ENCODE results near the gene SLC11A2.

SLC11A2 gene

GRCh38 chr12:51025836-51026638, at the start of gene SLC11A2:
Gene SLC11A2, minus strand, starts transcription at chr12:51026384. Its CDS starts 15,656 bp downstream, at chr12:51010728.
- peak; percentile 99 for DNase-seq (ENCODE audit: low spot score)

GRCh38 chr12:51075390-51075789, 49.2 kb upstream of the SLC11A2 start:
- no peak for DNase-seq (ENCODE audit: low spot score)

GRCh38 chr12:51071663-51072062, 45.5 kb upstream of the SLC11A2 start:
- no peak for DNase-seq (ENCODE audit: low spot score)

GRCh38 chr12:51070004-51070403, 43.8 kb upstream of the SLC11A2 start:
- DNase-seq (ENCODE audit: low spot score) = no peak

DNA sequence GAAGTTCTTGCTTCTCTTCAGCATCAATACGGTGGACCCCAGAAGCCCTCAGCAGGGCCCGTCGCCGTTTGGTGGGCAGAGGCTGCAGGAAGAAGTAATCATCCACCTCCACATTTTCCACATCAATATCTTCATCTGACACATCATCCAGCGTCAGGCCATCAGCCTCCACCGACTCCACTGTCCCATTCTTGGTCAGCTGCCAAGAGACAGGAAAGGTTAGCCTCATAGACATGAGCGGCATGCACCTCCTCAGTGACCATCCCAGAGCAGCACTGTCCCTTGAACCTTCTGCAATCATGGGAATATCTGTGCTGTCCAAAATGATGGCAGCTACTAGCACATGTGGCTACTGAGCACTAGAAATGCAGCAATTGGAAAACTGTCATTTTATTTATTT, 41.6 kb upstream of the SLC11A2 start:
- no peak for DNase-seq (ENCODE audit: low spot score)

DNA sequence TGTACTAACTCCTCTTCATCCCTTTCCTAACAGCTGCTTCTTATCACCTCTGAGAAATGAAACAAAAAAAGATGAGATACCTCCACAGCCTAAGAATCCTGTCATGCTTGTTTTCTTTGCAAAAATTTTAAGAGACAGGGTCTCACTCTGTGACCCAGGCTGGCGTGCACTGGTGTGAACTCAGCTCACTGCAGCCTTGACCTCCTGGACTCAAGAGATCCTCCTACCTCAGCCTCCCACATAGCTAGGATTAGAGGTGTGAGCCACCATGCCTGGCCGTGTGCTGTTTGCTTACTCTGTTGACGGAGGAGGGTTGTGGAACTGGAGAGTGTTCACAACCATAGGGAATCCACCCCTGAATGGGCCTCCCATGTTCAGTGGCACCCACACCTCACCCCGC, 41.0 kb upstream of the SLC11A2 start:
- DNase-seq (ENCODE audit: low spot score) = no peak

DNA sequence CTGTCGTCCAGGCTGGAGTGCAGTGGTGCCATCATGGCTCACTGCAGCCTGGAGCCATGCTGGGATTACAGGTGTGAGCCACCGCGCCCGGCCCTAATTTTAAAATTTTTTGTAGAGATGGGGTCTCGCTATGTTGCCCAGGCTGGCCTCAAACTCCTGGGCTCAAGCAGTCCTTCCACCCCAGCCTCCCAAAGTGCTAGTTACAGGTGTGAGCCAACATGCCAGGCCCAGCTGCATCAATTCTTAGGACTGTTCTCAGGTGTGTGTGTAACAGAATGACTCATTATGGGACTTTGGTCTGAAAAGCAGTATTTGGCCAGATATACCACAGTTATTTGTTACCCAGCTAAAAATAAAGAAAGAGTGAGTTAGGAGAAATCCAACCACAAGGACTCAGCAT, 39.3 kb upstream of the SLC11A2 start:
- DNase-seq (ENCODE audit: low spot score) = no peak

GRCh38 chr12:51062631-51063397, 36.6 kb upstream of the SLC11A2 start:
- DNase-seq (ENCODE audit: low spot score) = no peak

DNA sequence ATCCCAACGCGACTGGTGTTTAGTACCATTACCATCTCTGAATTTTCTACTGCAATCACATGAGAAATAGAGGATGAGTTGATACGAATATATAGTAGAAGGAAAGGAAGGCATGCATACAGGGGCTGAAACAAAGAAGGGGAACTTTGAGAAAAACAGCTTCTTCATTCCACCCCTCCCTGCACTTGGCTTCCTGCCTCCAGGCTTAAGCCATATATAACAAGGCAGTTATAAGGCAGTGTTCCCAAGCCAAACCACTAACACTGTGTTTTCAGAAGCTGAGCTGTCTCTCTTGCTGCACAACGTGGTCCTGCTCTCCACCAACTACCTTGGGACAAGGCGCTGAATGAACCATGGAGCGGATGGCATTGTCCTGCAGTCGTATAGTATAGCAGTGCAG, 32.9 kb upstream of the SLC11A2 start:
- DNase-seq (ENCODE audit: low spot score) = no peak

- no peak for DNase-seq (ENCODE audit: low spot score)
Measured at GRCh38 chr12:51056242-51056641, 30.1 kb upstream of the SLC11A2 start.

GRCh38 chr12:51055060-51055459, 28.9 kb upstream of the SLC11A2 start:
- no peak for DNase-seq (ENCODE audit: low spot score)

DNA sequence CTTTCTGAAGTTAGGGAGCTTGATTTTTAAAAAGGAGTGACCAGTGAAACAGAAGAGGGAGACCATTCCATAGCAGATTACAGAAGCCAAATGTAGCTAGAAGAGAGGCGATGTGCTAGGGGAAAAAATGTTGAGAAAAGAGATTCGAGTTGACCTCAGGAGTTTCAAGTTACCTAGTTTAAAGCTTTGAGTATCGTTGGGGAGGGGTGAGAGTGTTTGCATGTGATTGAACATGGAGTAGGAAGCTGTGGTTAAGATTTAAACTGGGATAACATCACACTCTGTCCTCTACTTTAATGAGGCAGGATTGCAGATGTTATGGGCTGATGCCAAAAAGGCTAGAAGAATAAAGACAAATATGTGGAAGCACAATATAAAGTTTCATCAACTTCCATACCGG, 25.6 kb upstream of the SLC11A2 start:
- DNase-seq (ENCODE audit: low spot score) = no peak

GRCh38 chr12:51049525-51049924, 23.3 kb upstream of the SLC11A2 start:
- DNase-seq (ENCODE audit: low spot score) = no peak

DNA sequence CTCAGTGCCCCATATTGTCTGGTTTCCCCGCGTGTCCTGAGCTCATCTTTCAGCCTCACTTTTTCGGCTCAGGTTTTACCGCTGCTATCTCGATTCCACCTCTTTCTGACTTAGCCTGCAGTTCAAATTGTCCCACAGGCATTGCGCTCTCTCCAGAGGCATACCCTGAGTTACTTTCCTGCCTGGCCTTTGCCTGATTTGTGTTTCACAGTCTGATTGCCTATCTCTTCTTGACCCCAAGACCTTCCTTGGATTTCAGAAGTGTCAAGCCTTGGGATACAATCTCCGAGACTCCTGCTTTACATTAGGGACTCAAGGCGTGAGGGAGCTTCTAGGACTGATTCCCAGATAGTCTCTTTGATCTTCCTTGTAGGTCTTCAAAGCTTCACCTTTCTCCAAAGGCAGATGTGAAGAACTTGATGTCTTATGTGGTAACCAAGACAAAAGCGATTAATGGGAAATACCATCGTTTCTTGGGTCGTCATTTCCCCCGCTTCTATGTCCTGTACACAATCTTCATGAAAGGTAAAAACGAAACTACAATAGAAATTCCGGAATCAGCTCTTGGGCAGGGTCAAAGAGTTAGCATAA, 22.6 kb upstream of the SLC11A2 start:
- peak; percentile 26 for DNase-seq (ENCODE audit: low spot score)

DNA sequence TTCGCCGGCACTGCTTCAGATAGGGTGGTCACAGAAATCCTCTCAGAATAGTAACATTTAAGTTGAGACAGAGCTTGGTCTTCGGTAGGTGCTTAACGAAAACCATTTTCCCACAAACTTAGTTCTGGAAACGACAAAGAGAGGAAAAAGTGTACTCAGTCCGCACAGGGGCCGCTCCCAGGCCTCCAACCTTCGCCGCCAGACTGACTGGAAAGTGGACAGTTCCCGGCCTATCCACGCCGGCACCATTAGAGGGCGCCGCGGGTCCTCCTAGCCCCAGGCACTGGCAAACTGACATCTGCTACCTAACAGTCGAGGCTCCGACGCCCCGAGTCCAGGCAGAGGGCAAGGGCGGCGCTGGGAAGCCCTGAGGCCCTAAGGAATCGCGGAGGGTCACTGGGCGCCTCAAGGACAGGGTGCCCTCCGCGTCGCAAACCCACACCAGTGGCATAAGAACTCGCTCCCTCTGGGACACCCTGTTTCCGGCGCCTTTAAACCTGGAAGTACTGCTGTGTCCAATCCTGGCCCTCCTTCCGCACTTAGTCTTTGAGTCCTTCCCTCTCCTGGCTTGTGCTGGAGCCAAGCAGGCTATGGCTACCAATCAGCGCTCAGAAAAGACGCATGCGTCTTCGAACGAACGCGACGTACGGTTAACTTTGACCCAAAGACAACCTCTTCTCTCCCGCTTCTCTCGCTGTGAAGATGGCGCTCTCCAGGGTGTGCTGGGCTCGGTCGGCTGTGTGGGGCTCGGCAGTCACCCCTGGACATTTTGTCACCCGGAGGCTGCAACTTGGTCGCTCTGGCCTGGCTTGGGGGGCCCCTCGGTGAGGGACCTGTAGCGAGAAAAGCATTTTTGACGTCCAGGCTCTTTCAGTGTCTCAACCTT, 21.7 kb upstream of the SLC11A2 start, which contains the start of gene LETMD1:
LETMD1 (plus strand) TSS at position 673 of the 886 bp plus-strand sequence; CDS start at position 703, 30 bp downstream.
- DNase-seq (ENCODE audit: low spot score) = peak; percentile 100

DNA sequence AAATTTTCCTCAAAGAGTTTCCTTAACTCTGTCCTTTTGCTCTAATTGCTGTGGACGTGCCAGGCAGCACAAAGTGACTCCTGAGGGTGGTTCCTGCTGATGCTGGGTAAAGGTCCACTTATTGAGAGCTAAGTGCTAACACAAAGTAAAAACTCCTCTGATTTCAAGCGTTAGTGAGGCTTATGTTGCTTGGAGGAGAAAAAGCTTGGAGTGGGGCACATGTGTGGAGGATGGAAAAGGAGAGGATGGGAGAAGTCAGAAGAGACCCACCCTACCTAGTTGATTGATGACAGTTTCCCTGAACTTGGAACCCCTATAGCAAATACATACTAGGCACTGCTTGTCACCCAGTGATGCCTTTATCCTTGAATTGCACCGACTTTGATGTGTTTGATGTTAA, 10.1 kb upstream of the SLC11A2 start:
- DNase-seq (ENCODE audit: low spot score) = no peak

GRCh38 chr12:51033457-51034089, 7.4 kb upstream of the SLC11A2 start:
- DNase-seq (ENCODE audit: low spot score) = no peak

- no peak for DNase-seq (ENCODE audit: low spot score)
Measured at GRCh38 chr12:51033048-51033447, 6.9 kb upstream of the SLC11A2 start.

GRCh38 chr12:51028813-51029150, 2.6 kb upstream of the SLC11A2 start:
- DNase-seq (ENCODE audit: low spot score) = no peak

DNA sequence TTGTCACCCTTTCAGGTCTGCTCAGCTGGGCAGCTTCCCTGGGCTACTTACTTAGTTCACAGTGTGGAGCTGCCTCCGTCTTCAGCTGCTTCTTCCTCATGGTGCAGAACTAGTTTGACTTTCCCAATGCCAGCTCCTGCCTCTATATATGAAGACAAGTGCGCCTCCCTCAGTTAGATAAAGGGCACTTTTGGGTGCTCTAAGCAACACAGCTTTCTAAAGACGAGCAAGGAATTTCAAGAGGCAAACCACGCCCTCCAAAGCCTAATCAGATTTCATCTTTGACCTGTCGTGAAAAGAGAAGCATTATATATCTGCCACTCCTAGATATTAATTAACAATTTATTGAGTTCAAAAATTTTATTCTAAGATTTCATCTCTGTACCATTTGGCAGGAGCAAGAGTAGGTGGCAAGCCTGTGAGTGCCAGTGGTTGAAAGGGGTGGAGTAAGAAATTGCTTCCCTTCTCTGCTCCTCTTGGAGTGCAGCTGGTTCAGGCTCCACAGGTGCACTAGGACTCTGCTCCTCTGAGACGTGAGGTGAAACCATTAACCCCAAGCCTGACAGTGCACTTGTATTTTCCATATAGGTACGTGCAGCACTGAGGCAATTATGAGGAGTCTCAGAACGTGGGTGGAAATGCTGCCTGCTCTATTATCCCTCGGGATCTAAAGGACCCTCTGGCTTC, 2.1 kb upstream of the SLC11A2 start:
- DNase-seq (ENCODE audit: low spot score) = peak; percentile 83

DNA sequence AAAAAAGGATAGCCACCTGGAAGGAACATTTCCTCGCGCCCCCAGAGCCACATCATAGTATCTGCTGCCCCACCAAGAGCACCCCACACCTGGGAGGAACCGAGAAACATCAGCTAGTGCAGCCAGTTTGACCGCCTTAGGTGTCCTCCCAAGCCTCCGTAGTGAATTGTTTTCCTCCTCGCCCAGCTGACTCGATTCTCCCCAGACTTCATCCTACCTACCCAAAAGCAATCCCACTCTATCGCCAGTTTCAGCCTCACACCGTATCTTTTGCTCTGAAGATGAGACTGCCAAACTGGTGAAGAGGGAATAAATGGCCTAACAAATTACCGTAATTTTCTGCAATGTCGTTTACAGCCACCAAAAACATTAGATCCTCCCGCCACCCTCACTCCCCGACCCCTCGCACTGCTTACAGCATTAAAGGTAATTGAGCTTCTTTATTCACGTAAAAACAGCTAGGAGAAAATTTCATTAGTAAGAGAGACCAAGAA, 1.2 kb upstream of the SLC11A2 start:
- no peak for DNase-seq (ENCODE audit: low spot score)
